ENCODE measurements around the gene POLD3.

- no peak for TF ChIP-seq EP300 (IDR thresholded peaks at IDR 0.05)
- TF ChIP-seq CTCF (IDR thresholded peaks at IDR 0.05) = no peak
Observed at GRCh38 chr11:74670171-74670570, 77.8 kb downstream of the POLD3 start.

All from upper lobe of left lung (tissue), 4 donors.